HG03571 (cell line): ENCODE measurements around the gene DCTN3.

Source experiments
- ATAC-seq: cut with Tn5 transposase; IDR thresholded peaks from one replicate; pipeline ENCODE4 v1.9.1; 2021; ENCODE audit not compliant: unreplicated experiment

Gene DCTN3

DNA sequence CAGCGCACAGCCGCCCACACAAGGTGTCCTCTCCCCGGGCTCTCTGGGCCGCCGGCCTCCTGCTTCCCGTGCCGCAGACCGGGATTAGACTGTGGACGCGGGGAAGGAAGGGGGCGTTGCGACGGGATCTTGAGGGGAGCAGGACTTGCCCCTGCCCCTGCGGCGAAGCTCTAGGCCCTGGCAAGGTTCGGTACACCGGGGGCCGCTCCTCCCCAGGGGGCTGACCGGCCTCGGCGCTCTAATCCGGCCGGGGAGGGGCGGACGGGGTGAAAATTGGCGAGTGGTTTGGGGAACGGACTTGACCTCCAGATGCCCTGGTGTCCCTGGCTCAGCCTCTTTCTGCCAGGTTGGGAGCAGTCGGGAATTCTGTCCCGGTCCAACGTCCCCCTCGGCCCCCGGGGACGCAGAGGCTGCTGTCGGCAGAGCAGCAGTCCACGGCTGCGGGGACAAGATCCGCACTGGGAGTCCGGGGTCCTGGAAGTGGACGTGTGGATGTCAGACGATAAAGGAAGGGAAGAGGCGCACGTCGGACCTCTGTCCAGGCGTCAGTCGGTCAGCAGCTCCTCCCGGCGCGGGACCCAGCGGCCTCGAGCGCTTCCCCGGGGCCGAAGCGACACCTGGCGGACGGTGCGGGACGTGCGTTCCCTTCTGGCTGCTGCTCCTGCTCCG, 28.9 kb downstream of the DCTN3 start:
- ATAC-seq = no peak

DNA sequence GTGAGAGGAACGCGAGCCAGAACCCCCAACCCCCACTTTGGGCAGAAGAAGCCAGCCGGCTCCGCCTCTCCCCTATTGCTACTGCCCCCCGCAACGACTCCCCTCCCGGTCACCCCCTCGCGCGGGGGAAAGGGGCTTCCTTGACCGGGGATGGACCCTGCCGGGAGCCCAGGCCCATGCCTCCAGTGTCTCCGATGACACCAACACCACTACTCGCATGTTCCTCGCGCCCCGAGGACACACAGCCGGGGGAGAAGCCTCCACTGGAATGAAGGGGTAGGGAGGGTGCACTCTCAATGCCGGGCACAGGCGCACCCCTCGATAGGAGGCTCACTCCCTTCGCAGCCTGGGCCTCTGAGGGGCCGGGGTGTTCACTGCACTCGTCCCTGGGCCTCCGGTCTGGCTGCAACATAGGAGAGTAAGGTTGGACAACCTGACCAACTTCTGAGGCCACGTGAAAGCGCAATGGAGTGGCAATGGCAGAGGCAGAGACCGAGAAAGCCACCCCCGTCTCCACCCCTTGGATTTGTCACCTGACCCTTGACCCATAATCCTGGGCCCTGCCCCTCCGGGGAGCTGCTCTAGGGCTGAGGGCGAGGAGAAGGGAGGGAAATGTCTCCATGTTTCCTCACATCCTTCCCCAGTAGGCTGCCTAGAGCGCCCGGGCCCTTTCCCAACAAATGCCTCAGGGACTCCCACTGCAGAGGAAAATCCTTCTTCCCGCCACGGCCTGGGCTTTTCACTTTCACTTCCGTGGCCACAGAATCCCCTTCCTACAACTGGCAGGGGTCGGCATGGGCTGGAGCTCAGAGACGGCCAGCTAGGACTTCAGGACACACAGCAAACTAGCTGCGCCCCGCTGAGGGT, 29.7 kb downstream of the DCTN3 start:
- no peak for ATAC-seq

DNA sequence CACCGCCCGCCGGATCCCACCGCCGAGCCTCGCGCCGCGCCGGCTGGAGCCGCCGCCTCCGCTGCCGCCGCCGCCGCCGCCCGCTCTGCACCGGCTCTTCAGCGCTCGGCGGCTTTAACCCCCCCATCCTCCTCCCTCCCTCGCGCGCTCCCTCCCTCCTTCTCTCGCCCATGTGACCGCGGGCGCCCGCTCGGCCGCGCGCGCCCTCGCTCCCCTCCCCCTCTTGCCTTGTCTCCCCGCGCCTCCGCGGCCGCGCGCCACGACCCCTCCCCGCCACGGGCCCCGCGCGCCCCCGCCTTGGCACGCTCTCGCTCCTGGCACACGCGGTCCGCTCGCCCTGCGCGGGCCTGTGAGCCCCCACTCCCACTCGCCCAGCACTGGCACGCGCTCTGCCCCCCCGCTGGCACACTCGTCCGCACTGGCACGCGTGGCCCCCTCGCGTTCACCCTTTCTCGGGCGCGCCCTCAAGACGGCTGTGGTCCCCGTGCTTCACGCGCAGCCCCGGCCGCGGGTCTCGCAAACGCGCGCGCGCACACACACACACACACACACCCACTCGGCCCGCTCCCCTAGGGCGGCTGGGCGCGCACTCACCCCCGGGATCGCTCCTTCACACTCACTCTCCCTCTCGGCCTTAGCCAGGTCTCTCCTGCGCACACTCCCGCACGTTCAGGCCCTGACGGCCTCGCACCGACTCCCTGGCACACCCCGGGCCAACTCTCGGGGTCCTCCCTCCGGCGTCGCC, 30.5 kb downstream of the DCTN3 start, which contains the start of gene CNTFR:
CNTFR (minus strand) TSS at position 89 of the 745 bp plus-strand sequence. CDS start 20,743 bp downstream, outside the sequence.
- no peak for ATAC-seq

DNA sequence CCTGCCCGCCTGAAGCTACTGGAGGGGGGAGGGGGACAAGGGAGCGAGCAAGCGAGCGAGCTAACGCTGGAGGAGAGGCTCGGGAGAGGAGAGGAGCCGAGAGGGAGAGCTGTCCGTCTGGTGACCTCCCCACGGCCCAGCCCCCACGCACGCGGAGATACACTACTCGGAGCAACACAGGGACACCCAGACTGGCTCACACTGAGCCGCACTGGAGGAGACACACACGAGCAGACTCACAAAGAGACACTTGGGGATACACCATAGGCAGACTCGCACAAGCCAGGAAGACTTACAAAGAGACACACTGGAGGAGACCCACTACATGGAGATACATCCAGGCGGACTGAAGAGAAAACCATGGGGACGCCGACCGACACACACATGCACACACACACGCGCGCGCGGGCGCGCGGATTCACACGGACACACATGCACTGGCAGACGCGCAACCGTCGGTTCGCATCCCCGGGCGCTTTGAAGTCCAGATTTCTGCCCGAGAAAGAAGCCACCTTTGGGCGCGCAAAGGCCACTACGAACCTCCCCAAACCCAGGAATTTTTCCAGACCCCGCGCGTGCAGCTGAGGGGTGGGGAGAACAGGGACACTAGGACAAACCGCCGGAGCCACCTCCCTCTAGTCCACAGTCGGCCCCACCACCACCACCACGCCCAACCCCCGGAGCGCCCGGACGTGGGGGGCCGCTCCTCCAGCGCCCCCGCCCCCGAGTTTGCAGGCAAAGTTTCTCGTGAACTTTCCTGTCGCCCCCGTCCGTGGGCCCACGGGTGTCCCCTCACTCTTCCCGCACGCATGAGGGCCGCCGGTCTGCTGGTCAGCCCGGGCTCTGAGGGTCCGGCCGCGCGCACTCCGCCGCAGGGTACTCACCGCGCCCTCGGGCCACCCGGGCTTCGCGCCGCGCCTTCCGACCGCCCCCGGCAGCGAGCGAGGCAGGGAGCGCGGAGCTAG, 31.3 kb downstream of the DCTN3 start:
- ATAC-seq = no peak

DNA sequence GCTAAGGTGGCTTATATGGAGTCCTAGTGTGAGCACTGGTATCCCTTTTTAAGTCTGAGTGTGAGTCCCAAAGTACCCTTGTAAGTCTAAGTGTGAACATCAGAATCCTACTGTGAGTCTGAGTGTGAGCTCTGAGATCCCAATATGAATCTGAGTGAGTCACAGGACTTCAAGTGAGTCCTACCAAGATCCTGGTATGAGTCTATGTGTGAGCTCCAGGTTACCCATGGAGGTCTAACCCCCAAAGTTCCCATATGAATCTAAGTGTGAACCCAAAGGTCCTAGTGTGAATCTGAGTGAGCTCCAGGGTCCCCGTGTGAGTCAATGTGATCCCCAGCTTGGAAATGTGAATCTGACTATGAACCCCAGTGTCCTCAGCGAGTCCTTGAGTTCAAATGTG, 33.0 kb downstream of the DCTN3 start:
- no peak for ATAC-seq

DNA sequence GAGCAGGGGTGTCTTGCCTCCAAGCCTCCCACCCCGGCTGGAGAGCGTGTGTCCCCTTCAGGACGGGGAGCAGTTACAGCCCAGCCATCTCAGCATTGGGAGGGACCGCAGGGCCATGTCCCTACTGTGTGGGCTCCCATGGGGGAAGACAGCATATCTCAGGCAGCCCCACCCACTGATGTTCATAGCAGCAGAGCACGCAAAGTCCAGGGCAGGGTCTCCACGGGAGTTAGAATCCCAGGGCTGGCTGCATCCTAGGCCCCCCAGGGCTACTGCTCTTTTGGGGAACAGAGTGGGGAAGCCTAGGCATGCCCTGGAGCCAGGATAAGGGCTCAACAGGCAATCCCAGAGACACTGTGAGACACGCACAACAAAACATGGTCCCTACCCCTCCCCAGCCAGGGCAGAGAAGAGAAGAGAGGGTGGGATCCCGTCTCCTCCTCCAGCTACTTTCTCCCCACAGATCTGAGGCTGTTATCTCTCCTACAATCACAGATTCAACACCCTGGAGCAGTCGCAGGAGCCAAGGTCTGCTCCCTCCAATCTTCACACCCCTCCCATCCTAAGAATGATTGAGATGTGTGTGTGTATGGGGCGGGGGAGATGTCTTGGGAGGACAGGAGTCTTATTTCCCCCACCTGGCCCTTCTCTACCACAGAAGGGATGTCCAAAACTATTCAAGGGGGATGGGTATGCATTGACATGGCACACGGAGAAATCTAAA, 34.2 kb downstream of the DCTN3 start:
- ATAC-seq = no peak

DNA sequence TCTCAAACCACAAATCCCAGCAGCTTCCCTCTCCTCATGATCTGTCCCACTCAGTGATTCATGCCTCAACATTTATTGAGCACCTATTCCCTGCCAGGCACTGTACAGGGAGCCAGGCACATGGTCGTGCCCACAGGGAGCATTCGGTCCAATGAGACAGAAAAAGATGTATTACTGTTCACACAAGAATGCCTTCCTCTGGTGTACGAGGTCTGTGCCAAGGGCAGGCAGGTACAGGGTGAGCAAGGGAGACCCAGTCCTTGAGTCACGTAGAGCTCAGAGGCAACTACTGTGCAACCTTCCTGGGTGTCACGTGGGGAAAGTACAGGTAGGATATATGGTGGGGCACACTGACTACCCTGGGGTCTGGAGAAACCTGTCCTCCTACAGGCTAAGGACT, 35.3 kb downstream of the DCTN3 start:
- no peak for ATAC-seq

DNA sequence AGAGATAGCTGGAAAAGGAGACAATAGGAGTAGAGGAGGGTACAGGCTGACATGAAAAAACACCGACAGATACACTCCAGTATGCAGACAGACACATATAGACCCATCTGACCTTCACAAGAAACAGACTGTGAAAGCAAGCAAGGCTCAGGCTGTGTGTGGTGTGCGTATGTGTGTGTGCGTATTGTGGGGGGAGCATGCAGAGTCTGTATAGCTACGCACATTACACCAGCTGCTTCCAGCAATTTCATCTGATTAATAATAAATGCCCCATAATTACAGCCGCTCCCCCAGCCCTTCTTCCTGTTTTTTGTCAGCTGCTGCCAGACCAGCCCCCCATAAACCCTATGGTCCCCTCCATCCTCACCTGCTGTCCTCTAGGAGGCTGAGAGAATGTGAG, 37.5 kb downstream of the DCTN3 start:
- ATAC-seq = no peak

DNA sequence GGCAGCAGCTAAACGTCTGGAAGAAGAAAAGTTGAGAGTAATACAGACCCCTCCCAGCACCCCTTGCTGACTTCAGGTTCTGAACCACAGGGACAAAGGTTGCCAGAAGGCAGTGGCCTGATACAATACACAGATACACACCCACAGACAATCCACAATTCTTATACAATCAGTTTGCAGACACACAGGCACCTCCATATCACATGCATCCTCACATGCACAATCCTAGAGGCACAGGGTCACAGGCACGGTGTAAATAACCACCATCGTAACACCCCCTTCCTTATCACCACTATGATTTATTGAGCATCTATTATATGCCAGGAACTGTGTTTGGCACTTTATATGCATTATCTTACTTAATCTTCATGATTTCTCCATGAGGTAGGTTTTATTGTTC, 39.0 kb downstream of the DCTN3 start:
- ATAC-seq = no peak

DNA sequence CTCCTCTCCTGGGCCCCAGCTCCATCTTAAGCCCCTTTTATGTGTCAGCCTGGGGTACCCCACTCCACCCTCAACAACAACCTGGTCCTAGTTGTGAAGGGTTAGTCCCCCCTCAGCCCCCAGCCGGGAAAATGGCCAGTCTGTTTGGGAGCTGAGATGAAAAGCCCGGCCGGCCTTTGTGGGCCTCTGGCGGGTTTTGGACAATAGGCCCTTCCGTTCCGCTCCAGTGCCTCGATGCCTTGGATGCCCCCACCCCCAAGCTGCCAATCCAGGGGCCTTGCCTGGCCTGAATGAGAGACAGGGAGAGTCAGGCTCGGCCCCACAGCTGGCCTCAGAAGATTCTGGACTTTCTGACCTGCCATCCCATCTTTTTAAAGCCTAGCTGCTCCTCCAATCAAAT, 39.9 kb downstream of the DCTN3 start:
- ATAC-seq = no peak

DNA sequence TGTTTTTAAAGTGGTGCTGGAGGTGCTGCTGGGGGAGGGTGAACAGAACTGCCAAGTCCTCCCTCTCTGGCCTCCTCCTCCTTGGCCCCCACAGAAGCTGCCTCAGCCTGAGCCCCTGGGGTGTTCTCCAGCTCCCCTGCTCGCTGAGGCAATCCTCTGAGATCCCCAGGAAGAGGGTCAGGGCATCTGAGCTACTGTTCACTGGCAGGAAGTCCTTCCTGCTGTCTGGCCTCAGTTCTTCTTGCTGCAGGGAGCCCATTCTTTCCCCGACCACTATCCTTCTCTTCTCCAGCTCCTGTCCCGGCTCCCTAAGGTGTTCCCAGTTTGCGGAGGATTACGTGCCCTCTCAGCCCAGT, 40.5 kb downstream of the DCTN3 start:
- no peak for ATAC-seq

DNA sequence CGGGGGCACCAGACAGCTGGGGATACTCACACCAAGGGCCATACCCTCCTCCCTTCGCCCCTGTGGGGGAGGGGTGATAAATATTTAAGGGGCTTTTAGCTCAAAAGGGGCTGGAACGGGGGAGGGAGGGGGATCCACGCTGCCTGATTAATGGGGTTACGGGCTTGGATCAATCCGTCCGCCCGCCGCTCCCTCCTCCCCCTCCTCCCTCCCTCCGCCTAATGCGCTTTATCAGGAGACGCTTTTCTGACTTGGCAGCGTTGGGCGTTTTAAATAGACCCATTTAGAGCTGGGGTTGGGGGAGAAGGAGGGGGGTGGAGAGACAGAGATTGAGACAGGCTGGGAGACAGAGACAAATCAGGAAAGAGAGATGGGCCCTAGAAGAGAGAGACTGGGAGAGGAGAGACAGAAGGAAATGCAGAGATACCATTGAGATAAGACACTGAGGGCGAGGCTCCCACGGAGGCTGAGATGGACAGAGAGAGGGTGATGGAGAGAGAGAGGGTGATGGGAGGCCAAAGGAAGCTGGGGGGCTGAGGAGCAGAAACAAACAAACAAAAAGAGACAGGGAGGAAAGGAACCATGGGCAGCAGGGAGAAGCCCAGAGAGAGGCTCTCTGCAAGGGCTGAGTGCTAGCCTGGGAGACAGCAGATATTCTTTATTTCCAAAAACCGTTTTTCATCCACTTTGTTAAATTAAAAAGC, 41.0 kb downstream of the DCTN3 start:
- no peak for ATAC-seq

DNA sequence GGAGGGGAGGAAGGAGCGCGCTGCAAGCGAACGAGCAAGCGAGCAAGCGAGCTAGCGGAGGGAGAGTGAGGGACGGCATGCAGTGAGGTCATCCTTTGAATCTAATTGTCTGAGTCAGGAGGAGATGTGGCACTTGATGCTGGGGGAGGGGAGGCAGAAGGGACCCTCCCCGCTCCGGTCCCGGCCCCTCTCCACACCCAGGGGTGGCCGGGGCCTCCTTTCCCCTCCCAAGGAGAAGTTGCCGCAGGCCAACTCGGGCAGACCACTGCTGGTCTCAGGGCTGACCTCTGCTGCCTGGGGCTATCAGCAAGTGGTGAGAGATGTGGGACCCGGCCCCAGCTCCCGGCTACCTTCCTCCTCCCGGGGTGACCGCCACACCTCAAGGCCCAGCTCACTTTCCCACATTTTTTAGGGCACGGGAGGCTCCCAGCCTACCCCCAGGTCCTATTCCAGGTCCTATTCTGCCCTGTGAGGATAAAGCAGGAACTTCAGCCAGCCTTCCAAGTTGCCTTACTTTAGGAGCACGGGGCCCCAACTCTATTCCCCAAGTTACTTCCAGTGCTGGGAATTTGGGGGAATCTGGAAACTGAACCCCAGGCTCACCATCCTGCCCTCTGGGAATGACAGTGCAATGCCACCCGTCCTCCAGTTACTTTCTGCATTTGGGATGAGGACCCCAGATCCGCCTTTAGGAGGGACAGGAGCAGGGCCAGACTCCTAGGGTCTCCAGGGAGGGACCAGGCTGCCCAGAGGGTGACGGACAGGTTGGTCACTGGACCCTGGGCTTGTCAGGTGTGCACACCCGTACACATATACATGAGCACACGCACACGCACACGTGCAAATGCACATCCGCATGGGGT, 41.8 kb downstream of the DCTN3 start:
- no peak for ATAC-seq

DNA sequence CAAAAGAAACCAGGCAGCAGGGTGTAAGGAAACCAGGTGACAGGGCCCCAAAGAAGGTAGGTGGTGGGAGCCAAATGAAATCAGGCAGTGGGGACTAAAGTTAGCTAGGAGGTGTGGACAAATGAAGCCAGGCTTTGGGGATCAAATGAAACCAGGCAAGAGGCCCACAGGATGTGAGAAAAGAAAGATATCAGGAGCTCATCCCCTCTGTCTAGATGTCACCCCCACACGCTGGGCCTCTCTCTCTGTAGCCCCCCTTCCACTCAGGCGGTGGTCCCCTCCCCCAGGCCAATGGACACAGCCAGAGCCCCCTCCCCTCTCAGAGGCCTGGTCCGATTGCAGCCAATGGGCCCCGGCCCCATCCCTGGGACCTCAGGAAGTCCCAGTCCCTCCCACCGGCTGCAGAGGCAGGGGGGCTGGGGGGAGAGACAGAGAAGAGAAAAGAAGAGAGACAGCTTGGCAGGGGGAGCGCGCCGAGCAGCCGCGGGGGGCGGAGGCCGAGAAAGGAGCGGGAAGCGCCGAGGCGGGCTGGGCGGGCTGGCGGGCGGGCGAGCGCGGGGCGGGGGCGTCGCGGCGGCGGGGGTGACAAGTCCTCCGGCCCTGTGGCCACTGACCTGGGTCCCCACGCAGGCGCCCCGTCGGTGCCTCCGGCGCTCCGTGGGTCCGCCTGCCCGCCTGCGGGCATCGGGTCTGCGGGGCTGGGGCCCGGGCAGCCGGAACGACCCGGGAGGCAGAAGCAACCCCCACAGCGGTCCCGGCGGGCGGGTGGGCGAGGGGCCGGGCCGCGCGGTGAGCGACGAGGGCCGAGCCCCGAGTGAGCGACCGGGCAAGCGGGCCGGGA, 42.7 kb downstream of the DCTN3 start:
- no peak for ATAC-seq

DNA sequence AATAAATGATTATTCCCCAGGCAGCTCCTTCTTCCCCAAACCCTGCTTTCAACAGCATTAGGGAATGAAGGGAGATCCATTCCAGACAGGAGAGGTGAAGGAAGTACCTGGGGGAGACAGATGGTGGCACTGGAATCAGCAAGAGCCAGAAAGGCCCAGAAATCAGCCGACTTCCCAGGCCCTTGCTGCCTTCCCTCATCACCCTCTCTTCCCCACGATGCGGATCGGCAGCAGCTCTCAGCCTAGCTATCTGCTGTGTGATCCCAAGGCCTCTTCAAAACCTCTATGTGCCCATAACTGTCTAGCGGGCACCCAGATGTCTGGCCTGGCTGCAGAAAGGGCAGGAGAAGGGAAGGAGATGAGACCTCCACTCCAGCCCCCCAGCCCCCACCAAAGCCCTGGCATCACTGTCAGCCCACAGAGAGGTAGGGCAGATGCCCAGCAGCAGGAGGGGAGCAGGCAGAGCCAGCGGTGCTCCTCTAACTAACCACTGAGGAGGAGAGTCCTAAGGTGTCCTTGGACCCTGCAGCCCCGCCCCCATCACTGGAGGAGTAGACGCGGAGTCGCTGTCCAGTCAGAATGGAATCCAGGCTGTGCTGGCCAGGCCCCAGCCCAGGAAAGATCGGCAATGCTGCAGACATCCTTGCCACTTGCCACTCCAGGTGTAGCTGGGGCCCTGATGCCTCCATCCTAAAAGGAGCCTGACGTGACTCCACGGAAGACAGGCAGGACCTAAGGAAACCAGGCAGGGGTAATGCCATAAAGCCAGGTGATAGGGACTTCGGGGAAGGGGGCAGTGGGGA, 43.5 kb downstream of the DCTN3 start:
- ATAC-seq = no peak

DNA sequence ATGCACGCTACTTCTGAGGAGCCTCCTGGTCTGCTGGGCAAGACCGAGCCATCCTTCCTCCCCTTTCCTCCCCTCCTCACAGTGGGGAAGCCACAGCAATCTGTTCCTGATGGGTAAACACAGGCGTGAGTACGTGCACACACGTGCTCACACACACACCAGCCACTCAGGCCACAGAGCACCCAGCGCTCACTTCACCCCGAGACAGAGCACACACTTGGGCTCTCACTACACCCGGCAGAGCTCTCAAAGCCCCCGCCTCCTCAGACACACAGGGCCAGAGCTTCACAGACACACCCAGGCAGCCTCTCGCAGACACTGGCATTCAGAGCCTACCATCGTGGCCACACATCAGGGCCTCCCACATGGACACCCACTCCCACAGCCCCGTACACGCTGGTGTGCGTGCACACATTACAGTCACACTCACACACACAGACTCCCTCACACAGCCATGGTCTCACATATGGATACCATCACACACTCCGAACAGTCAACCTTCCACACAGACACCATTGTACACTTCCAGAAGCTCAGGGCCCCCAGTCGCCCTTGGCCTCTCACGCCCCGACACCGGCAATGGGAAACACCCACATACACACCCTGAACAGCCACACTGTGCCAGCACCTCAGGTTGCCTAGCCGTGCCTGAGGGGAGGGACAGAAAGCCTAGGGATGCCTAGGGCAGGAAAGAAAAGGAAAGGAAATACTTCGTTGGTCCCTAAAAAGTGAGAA, 44.3 kb downstream of the DCTN3 start:
- ATAC-seq = no peak
